ENCODE measurements around the gene SH2D3A.
"Not testable (repeated sequence)": the region's sequence is repeated elsewhere in the genome, so short reads cannot be mapped to it uniquely, and the experiment has no call there.

The SH2D3A gene

GRCh38 chr19:6754653-6755463, 12.4 kb downstream of the SH2D3A start:
- no peak for DNase-seq

- no peak for DNase-seq
Observed at GRCh38 chr19:6754136-6754535, 13.1 kb downstream of the SH2D3A start.

DNA sequence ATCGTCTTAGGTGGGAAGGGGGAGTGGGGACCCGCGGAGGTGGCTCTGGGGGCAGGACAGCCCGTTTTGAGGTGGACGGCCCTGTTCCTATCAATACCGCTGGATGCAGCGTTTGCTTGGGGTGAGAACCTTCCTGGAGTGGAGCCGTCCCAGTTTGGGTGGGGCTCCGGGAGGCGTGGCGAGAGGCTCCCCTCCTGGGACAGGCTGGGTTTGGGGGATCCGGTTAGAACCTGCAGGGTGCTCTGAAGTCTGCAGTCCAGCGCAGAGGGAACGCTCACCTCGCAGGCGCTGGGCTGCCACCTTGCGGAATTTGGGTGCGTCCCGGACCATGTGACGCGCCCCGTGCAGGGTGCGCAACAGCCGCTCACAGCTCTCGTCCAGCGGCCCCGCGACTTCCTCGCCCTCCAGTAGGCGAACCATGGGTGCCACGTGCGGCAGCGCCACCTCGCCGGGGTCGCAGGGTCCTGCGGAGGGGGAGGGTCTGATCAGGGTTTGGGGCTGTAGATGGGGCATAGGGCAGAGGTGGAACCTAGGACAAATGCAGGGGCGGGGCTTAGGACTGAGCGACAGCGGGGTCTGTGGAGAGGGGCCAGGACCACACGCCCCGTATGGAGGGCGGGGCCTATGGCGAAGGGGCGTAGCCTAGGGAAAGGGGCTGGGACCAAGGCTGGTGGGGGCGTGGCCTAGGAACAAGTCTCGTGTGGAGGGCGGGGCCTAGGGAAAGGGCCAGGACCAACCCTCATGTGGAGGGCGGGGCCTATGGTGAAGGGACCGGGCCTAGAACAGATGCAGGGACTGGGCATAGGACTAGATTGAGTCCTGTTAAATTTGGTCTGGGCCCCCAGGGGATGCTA, 13.8 kb downstream of the SH2D3A start:
- DNase-seq: peak; percentile 85

- no peak for DNase-seq
Observed at GRCh38 chr19:6752256-6753177, 14.7 kb downstream of the SH2D3A start.

GRCh38 chr19:6751189-6751588, 16.0 kb downstream of the SH2D3A start:
- no peak for DNase-seq

- DNase-seq: no peak
Observed at GRCh38 chr19:6750062-6750461, 17.2 kb downstream of the SH2D3A start.

GRCh38 chr19:6748543-6748942, 18.7 kb downstream of the SH2D3A start:
- not testable (repeated sequence) for DNase-seq

DNA sequence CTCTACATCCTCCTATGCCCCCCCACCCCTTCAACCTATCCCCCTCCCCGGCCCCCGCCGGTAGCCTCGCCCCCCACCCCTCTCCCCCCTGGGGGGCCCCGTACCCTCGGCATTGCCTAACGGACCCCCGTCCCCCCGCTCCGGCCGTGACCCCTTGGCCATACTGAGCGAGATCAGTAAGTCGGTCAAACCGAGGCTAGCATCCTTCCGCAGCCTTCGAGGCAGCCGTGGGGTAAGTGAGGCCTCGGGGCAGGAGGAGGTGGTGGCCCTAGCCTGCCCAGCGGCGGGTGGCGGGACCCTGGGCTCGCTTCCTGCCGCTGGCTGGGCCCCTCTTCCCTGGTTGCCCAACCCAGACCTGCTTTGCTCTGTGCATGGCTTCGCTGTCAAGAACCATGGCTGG, 21.3 kb downstream of the SH2D3A start:
- no peak for DNase-seq

- no peak for DNase-seq
Observed at GRCh38 chr19:6744381-6745301, 22.6 kb downstream of the SH2D3A start.

DNA sequence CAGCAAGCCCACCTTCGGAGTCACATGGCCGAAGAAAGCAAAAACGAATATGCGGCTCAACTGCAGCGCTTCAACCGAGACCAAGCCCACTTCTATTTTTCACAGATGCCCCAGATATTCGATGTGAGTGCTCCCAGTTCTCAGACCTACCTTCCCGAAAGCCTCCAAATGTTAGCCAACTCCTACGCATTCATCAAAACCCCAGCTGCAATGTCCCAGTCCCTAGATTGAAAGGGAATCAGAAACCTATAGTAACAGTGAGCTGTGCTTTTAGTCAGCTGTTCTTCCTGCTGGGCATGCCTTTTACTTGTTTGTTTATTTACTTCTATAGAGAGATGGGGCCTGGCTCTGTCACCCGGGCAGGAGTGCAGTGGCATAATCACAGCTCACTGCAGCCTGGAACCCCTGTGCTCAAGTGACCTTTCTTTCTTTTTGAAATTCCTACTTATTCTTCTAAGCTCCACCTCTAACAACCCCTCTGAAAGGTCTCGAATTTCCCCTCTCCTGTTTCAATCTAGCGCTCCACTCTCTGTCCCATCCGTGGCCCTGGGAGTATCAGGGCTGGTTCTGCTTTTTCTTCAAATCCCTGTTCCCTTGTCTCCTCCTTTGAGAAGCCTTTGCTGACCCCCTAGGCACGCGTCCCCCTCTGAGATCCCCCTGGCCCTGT, 23.4 kb downstream of the SH2D3A start:
- no peak for DNase-seq

- no peak for DNase-seq
Observed at GRCh38 chr19:6743066-6743465, 24.2 kb downstream of the SH2D3A start.

DNA sequence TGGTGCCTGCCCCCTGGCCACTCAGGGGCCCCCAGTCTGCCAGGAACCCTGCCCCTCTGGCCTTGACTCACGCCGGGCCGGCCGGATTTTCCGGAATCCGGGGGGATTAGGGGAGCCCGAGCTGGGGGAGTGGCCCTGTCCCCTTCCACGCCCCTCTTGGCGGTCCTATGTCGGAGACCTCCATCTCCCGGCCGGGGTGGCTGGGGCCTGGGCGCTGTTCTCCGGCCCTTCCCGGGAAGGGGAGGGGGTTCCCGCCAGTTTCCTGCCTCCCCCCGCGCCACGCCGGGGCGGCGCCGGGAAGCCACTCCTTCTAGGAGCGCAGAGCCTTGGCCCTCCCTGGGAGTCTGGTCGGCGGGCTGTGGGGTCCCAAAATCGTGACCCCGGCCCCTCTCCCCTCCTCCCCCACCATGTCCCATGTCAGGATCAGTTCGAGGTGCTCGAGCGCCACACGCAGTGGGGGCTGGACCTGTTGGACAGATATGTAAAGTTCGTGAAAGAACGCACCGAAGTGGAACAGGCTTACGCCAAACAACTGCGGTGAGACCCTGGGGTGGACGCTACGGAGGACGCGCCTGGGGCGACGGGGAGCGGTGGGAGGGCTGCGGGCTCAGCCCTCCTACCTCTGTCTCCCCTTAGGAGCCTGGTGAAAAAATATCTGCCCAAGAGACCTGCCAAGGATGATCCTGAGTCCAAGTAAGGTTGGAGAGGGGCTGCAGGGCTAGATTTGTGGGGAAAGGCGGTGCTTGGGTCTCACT, 26.5 kb downstream of the SH2D3A start:
- peak; percentile 8 for DNase-seq

DNA sequence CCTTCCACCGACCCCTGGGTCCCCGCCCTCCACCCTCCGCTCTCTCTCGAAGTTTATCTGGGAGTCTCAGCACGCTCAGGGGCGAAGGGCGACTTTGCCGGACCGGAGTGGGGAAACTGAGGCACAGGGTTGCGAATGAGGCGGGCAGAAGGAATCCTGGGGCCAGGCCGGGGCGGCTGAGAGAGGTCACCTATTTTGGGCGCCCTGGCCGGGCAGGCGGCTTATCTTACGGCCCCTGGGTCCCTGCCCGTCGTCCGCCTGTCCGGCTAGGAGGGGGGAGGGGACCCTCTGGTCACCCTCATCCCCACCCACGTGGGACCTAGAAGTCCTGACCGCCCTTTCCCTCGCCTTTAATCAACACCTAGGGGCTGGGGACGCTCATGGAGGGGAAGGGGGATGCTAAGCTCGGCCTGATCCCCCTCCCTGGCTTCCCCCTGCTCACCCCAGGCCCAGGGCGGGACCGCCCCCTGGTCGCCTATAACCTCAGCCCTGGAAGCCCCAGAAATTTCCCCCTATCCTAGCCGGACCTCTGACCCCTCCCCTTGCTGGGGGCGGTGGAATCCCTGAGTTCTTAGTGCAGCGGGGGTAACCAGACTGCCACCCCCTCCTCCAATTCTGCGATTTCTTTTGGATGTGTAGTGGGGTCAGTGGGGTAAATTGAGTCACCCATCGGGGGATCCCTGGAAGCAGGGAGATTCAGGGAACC, 27.2 kb downstream of the SH2D3A start:
- peak; percentile 30 for DNase-seq

DNA sequence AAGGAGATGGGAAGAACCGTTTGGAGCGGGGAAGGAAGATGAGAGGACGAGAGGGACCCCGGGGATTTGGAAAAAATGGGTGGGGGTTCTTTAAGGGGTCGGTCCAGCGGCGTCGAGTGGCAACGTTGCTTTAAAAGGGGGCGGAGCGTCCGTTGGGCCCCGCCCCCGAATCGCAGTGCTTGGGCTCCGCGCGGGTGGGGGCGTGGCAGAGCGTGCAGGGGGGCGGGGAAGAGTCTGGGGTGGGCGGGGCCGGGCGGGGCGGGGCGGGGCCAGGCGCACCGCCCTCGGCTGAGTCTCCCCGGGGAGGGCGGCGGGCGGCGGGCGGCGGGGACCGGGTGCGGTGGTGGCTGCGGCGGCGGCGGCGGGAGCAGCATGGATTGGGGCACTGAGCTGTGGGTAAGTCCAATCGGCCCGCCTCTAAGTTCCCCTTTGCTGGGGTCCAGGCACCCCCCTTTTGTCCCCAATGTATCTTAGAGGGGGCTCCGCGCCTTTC, 27.8 kb downstream of the SH2D3A start, which contains the start of gene TRIP10:
Gene TRIP10 (plus strand): TSS at position 291 of the 493 bp plus-strand sequence. CDS start 82 bp downstream, at position 373.
- DNase-seq: peak; percentile 89

DNA sequence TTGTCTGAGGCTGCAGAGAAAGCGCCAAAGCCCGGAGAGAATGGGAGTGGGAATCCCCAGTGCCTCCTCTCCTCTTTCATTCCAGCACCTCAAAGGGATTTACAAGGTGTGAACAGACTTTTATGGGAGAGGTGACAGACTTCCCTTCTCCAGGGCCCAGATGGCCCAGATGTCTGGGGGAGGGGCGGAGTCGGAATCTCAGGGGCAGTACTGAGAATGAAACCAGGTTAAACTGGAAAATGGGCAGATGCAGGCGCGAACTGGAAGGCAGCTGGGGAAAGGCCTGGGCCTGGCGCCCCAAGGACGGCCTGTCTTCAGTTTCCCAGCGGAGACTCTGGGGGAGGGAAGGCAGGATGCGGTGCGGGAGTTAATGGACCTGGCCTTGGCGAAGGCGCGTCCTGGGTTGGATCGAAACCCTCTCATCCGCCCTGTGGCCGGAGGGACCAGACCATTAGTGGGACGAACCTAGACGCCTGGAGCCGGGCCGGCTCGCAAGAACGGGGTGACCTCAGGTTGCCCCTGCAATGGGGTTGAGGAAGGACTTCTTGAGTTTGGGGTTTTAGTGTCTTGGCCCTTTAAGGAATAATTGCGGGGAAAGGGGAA, 28.3 kb downstream of the SH2D3A start:
- DNase-seq: no peak

GRCh38 chr19:6737873-6738786, 29.1 kb downstream of the SH2D3A start:
- DNase-seq: peak; percentile 85

DNA sequence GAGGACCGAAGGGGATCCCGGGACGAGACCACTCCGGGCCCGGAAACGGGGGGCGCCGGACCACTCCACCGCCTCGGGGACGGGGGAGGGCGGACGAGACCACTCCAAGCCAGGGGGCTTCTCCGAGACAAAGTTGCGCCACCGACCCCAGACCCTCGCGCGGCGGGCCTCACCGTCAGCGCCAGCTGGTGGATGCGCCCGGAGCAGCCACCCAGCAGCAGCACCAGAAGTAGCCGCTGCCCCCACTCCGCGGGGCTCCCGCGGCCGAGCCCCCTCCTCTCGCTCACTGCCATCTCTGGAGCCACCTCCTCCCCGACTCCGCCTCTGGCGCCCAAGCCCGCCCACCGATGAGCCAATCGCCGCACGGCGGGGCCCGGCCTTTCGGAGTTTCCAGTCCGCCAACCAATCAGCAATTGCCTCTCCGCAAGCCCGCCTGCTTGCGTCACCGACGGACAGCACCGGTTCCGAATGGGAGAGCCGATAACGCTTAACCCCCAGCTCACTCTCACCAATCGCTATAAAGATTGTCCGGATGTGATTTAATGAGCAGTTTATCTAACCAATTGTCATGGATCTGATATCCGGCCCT, 29.9 kb downstream of the SH2D3A start, which contains the start of gene GPR108:
Gene GPR108 (minus strand): TSS at position 297 of the 589 bp plus-strand sequence. CDS start 4 bp downstream, at position 293.
- peak; percentile 100 for DNase-seq

Measured in CD4-positive, alpha-beta T cell treated with Interleukin-21 for 1 hour (primary cell).